NCI-H345 (cell line): ENCODE measurements around the gene ZNF132.
"Not testable (repeated sequence)": the region's sequence is repeated elsewhere in the genome, so short reads cannot be mapped to it uniquely, and the experiment has no call there.

Source experiments
- DNase-seq: peaks from one replicate; lab custom pipeline; 2025; lab: John Stamatoyannopoulos, UW

Gene ZNF132

GRCh38 chr19:58466760-58467589 is 27.0 kb upstream of the ZNF132 start, which contains the start of gene ZNF324:
Gene ZNF324 (plus strand): TSS chr19:58467080. CDS start chr19:58469186, 2,106 bp downstream.
- peak; percentile 95 for DNase-seq

GRCh38 chr19:58466089-58466759 is 26.3 kb upstream of the ZNF132 start:
- no peak for DNase-seq

GRCh38 chr19:58460039-58460438 is 20.1 kb upstream of the ZNF132 start:
- DNase-seq: no peak

- no peak for DNase-seq
Measured at GRCh38 chr19:58456111-58456510, 16.2 kb upstream of the ZNF132 start.

GRCh38 chr19:58455306-58455705 is 15.4 kb upstream of the ZNF132 start:
- no peak for DNase-seq

GRCh38 chr19:58453743-58454142 is 13.8 kb upstream of the ZNF132 start:
- DNase-seq: no peak

- DNase-seq: peak; percentile 96
Measured at GRCh38 chr19:58451358-58452101, 11.6 kb upstream of the ZNF132 start, which contains the start of gene ZNF324B. Gene ZNF324B (plus strand): TSS chr19:58451622. CDS start chr19:58453702, 2,080 bp downstream.

GRCh38 chr19:58450856-58451357 is 11.0 kb upstream of the ZNF132 start:
- no peak for DNase-seq

- not testable (repeated sequence) for DNase-seq
Measured at GRCh38 chr19:58449980-58450379, 10.0 kb upstream of the ZNF132 start.

GRCh38 chr19:58448860-58449259 is 8.9 kb upstream of the ZNF132 start:
- not testable (repeated sequence) for DNase-seq

- DNase-seq: not testable (repeated sequence)
Measured at GRCh38 chr19:58442986-58443385, 3.0 kb upstream of the ZNF132 start.

- DNase-seq: no peak
Measured at GRCh38 chr19:58440556-58440955, 603 bp upstream of the ZNF132 start.

GRCh38 chr19:58434217-58434616 is 5.7 kb downstream of the ZNF132 start:
- DNase-seq: no peak

GRCh38 chr19:58429745-58430144 is 10.2 kb downstream of the ZNF132 start:
- DNase-seq: no peak

- DNase-seq: no peak
Measured at GRCh38 chr19:58428617-58429016, 11.3 kb downstream of the ZNF132 start.

GRCh38 chr19:58417071-58417470 is 22.9 kb downstream of the ZNF132 start:
- no peak for DNase-seq

GRCh38 chr19:58416604-58417003 is 23.3 kb downstream of the ZNF132 start:
- no peak for DNase-seq

- no peak for DNase-seq
Measured at GRCh38 chr19:58409010-58409790, 30.8 kb downstream of the ZNF132 start.

GRCh38 chr19:58408152-58409009 is 31.6 kb downstream of the ZNF132 start, which contains the start of gene ZNF584:
Gene ZNF584 (plus strand): TSS chr19:58408649. CDS start chr19:58409148, 499 bp downstream.
- DNase-seq: peak; percentile 93

- DNase-seq: no peak
Measured at GRCh38 chr19:58407658-58408151, 32.2 kb downstream of the ZNF132 start.
